GM12865 (cell line): ENCODE measurements around the gene SOCS7.

Experiments
- DNase-seq: peaks from one replicate; pipeline ENCODE4 v3.0.0; 2010; ENCODE audit warnings: low read depth
- H3K4me3 ChIP-seq: 2 replicates; pipeline ENCODE4 v1.5.1; 2011; ENCODE audit warnings: mild to moderate bottlenecking, low read depth, low read length, control low read depth
- TF ChIP-seq, protein P1 (sequence below): IDR thresholded peaks from 2 replicates; pipeline ENCODE4 v1.5.1; 2011; ENCODE audit warnings: low read length, control low read depth, low read depth, inconsistent platforms; ENCODE audit not compliant: insufficient read depth; ENCODE audit errors: missing control alignments

The SOCS7 gene

DNA sequence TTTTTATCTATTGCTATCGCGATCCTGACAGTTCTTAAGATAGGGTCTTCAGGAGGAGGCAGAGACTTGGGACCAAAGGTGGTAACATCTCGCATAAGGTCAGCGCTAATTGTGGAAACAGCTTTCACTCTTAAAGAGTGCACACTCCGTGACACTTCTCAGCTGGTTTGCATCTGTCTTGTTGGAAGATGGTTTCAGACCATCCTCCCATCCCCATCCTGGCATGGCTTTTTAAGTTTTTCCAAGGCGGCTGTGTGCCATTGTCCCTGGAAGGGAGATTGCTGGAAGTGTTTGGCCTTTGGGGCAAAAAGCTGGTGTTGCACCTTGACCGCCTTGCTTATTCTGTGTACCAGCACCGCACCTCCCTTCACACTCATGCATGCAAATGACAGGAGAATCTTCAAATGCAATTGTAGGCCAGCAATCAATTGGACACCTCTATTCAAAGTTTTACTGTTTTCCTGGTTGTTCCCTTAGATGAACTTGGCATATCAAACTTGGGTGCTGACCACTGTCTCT is 1.5 kb downstream of the SOCS7 start:
- peak overlapping the region; percentile 78 for H3K4me3 ChIP-seq
- TF ChIP-seq, protein P1, sequence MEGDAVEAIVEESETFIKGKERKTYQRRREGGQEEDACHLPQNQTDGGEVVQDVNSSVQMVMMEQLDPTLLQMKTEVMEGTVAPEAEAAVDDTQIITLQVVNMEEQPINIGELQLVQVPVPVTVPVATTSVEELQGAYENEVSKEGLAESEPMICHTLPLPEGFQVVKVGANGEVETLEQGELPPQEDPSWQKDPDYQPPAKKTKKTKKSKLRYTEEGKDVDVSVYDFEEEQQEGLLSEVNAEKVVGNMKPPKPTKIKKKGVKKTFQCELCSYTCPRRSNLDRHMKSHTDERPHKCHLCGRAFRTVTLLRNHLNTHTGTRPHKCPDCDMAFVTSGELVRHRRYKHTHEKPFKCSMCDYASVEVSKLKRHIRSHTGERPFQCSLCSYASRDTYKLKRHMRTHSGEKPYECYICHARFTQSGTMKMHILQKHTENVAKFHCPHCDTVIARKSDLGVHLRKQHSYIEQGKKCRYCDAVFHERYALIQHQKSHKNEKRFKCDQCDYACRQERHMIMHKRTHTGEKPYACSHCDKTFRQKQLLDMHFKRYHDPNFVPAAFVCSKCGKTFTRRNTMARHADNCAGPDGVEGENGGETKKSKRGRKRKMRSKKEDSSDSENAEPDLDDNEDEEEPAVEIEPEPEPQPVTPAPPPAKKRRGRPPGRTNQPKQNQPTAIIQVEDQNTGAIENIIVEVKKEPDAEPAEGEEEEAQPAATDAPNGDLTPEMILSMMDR, result no peak
- DNase-seq, result peak; percentile 16

DNA sequence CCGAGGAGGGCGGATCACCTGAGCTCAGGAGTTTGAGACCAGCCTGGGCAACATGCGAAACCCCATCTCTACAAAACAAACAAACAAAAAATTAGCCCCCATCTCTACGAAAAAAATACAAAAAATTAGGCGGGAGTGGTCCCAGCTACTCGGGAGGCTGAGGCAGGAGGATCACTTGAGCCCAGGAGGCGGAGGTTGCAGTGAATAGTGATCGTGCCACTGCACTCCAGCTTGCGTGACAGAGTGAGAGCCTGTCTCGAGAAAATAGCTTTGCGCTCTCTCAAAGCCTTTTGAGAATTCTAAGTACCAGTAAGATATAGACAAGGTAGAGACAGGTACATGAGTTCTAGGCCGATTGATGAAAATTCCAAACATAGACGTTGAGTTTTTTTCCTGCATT is 2.0 kb downstream of the SOCS7 start:
- TF ChIP-seq, protein P1, result no peak
- DNase-seq, result no peak
- H3K4me3 ChIP-seq, result no peak overlapping the region

DNA sequence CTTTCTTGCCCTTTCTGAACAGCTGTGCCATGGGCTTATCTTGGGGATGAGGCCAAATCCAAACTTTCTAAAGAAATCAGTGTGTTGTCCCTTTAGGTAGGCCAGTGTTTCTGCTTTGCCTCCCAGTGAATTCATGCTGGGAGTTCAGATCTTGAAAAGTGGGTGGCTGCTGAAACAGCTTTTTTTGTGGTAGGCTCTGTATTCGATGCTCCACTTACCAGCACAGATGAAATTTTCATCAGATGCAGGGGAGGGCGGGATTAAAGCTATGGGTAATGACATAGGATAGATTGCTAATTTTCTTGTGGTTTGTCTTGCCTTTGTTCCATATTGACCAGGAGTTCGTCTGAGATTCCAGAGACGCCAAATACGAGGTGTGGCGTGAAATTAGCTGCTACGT is 2.8 kb downstream of the SOCS7 start:
- TF ChIP-seq, protein P1, result no peak
- no peak for DNase-seq
- no peak overlapping the region for H3K4me3 ChIP-seq

DNA sequence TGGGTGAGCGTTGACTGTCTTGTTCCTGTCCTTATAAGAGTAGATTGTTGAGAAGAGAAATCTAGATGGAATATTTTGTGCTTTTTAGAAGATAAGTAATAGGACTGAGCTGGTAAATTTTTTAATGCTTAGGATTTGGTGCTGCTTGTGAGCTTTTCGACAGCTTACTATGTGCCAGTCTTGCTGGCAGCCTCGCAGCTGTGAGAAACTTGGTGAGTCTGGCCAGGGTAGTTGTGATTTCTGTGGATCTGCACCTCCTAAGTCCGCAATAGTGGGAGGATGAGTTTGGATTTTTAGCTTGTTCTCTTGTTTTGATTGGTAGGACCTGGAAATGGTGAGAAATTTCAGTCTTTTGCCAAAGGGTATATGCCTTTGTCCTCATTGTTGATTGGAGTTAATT is 3.6 kb downstream of the SOCS7 start:
- TF ChIP-seq, protein P1, result no peak
- no peak for DNase-seq
- no peak overlapping the region for H3K4me3 ChIP-seq

DNA sequence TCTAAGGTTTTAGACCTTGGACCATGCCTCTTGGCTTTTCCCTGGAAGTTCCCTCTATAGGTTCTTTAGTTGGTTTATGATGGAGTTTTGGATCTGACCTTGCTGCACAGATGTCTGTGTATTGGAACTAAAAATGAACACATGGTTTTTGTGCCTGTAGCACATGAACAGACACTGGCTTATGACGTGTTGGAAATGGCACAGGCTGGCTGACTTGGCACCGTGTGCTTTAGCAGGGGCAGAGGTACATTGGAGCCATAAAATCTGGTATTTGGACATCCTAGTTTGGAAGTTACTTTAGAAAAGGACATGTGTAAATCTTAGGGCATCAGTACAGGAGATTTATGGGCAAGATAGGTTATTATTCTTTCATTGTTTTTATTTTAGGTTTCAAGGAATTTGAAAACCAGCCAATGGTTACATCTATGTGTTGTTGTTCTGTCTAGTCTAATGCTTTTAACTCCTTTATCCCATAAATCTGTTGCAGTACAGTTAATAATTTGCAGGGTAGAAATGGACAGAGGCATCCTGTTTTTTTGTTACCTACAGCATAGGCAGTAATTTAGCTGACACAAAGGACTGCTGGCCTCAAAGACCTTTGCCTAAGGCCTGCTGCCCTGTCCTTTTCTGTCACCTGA is 6.0 kb downstream of the SOCS7 start:
- H3K4me3 ChIP-seq, result no peak overlapping the region
- TF ChIP-seq, protein P1, result no peak
- DNase-seq, result no peak

DNA sequence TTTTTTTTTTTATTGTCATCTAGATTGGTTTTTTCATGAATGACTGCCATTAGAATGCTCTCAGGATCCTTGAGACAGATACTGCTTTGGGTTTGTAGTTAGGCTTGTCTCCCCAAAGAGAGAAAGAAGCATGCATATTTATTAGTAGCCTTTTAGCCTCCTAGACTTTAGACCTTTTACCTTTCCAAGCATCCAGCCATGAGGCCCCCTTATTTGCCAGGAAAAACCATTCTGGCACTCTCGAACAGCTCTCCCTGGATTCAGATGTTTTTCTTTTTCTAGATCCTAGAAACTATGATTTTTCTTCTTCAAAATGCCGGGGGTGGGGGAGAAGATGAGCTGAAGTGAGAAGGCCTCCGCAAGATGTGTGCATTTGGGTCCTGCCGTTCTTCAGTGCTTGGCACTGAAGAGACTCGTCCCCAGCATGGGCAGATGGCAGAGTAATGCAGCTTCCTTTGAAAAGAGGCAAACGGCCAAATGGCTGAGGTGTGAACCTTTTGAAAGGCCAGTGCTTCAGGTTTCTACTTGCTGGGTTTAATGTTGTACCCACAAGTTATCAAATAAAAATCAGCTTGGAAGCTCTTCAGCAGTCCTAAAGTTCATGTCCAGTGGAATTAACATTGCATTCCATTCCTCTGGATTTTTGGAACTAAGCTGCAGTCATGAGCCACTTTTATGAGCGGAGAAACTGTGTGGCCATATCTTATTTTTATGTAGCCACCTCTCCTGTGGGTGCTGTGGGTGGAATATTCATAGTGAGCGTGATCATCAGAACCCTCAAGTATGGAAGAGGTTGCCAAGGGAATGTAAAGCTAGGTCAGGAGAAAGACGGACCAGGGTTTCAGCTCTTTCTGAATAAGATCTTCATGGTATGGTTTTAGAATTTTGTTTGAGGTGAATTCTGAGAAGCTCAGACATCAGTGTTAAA is 7.2 kb downstream of the SOCS7 start:
- H3K4me3 ChIP-seq, result no peak overlapping the region
- DNase-seq, result no peak
- TF ChIP-seq, protein P1, result no peak
